Vagina (tissue), 2 donors: ENCODE data around the gene NSMCE1. TPM values are rescaled to one million over a fixed set of nuclear protein-coding genes. Genes with fewer than 3 reads are reported as not detected.

Experiments used
- DNase-seq, 2 donors: peaks; one replicate each; pipeline ENCODE4 v3.0.0-alpha.2; 2017; ENCODE audit errors: extremely low spot score in 2 of 2
- H3K27ac ChIP-seq: fragments of 200-600 bp; sonication (generic); one replicate; pipeline ENCODE4 v1.5.1; 2019
- H3K27me3 ChIP-seq: fragments of 200-600 bp; sonication (generic); one replicate; pipeline ENCODE4 v1.5.1; 2019
- H3K36me3 ChIP-seq, 2 donors: fragments of 200-600 bp; sonication (generic); one replicate each; pipeline ENCODE4 v1.5.1; 2017 to 2019
- H3K4me1 ChIP-seq: fragments of 200-600 bp; sonication (generic); one replicate; pipeline ENCODE4 v1.5.1; 2019
- H3K4me3 ChIP-seq, 2 donors: fragments of 200-600 bp; sonication (generic); 1 replicate in 1 of 2; 2 replicates in 1 of 2; pipeline ENCODE4 v1.5.1; 2016 to 2019
- H3K9me3 ChIP-seq: fragments of 200-600 bp; sonication (generic); one replicate; pipeline ENCODE4 v1.5.1; 2019
- CTCF ChIP-seq, 3 experiments: fragments of 450-650 bp in 2 of 3; fragments of 200-600 bp in 1 of 3; sonication (generic) in 1 of 3; IDR thresholded peaks; one replicate each; pipeline ENCODE4 v1.5.1; 2017 to 2019; ENCODE audit warnings: antibody characterized with exemption in 3 of 3, mild to moderate bottlenecking in 2 of 3, moderate library complexity in 2 of 3
- POLR2A ChIP-seq, 2 donors: fragments of 450-650 bp; IDR thresholded peaks; one replicate each; pipeline ENCODE4 v1.6.1; 2017; ENCODE audit warnings: antibody characterized with exemption in 2 of 2, mild to moderate bottlenecking in 2 of 2, moderate library complexity in 2 of 2
- POLR2AphosphoS5 ChIP-seq, 2 donors: sonication (generic); formaldehyde crosslinking; IDR thresholded peaks; one replicate each; pipeline ENCODE4 v1.9.0; 2017; ENCODE audit warnings: antibody characterized with exemption in 2 of 2, mild to moderate bottlenecking in 2 of 2, low read depth in 1 of 2; ENCODE audit not compliant: insufficient read depth in 1 of 2
- intact Hi-C: fragments of 100-400 bp; cut with DNase I; formaldehyde crosslinking; loops from one replicate; pipeline ENCODE4 v1.15.1; 2023
- total RNA-seq: library from RNA; depleted of rRNA; stranded (reverse); fragments of >200 nt; gene quantifications from one replicate; pipeline ENCODE4 v1.2.3, GENCODE V29; 2016

Gene NSMCE1
- total RNA-seq, 1 donor from 2014 or later = 24.6 TPM

- H3K27ac ChIP-seq = no peak overlapping the region
- peaks cover 7% of the 10 kb centered on the region for H3K4me1 ChIP-seq
- TF ChIP-seq POLR2A (IDR thresholded peaks at IDR 0.05) (no peak), POLR2AphosphoS5 (IDR thresholded peaks at IDR 0.05; ENCODE audit: insufficient read depth in 1 of 2, low read depth in 1 of 2) (no peak), CTCF (IDR thresholded peaks at IDR 0.05) (no peak)
- H3K4me3 ChIP-seq = no peak overlapping the region
- DNase-seq = no peak
- H3K36me3 ChIP-seq = no peaks in the 10 kb centered on the region
- H3K9me3 ChIP-seq = no peaks in the 10 kb centered on the region
- intact Hi-C loops = no loop called here
- no peaks in the 10 kb centered on the region for H3K27me3 ChIP-seq
Observed at GRCh38 chr16:27308792-27309191, 40.2 kb upstream of the NSMCE1 start.

- H3K36me3 ChIP-seq = no peaks in the 10 kb centered on the region
- H3K9me3 ChIP-seq = no peaks in the 10 kb centered on the region
- no peak for TF ChIP-seq CTCF (IDR thresholded peaks at IDR 0.05)
- no peak for TF ChIP-seq POLR2A (IDR thresholded peaks at IDR 0.05)
- TF ChIP-seq POLR2AphosphoS5 (IDR thresholded peaks at IDR 0.05; ENCODE audit: insufficient read depth in 1 of 2, low read depth in 1 of 2) = no peak
- no peaks in the 10 kb centered on the region for H3K4me1 ChIP-seq
- H3K4me3 ChIP-seq = no peak overlapping the region
- DNase-seq = no peak
- no peak overlapping the region for H3K27ac ChIP-seq
- no peaks in the 10 kb centered on the region for H3K27me3 ChIP-seq
- intact Hi-C loops = no loop called here
Observed at GRCh38 chr16:27305839-27306442, 37.4 kb upstream of the NSMCE1 start.

GRCh38 chr16:27304881-27305745 lies 36.5 kb upstream of the NSMCE1 start:
- H3K4me1 ChIP-seq = no peaks in the 10 kb centered on the region
- H3K36me3 ChIP-seq = no peaks in the 10 kb centered on the region
- TF ChIP-seq POLR2AphosphoS5 (IDR thresholded peaks at IDR 0.05; ENCODE audit: insufficient read depth in 1 of 2, low read depth in 1 of 2) (no peak), POLR2A (IDR thresholded peaks at IDR 0.05) (no peak)
- no peak overlapping the region for H3K27ac ChIP-seq
- no peak for DNase-seq
- no peaks in the 10 kb centered on the region for H3K9me3 ChIP-seq
- no peak overlapping the region for H3K4me3 ChIP-seq
- no peaks in the 10 kb centered on the region for H3K27me3 ChIP-seq
- intact Hi-C loops = no loop called here

GRCh38 chr16:27304102-27304501 lies 35.5 kb upstream of the NSMCE1 start:
- Histone ChIP-seq H3K4me1 (no peaks in the 10 kb centered on the region), H3K27me3 (no peaks in the 10 kb centered on the region), H3K4me3 (no peak overlapping the region), H3K9me3 (no peaks in the 10 kb centered on the region), H3K36me3 (no peaks in the 10 kb centered on the region), H3K27ac (no peak overlapping the region)
- TF ChIP-seq POLR2A (IDR thresholded peaks at IDR 0.05) (no peak), CTCF (IDR thresholded peaks at IDR 0.05) (no peak), POLR2AphosphoS5 (IDR thresholded peaks at IDR 0.05; ENCODE audit: insufficient read depth in 1 of 2, low read depth in 1 of 2) (no peak)
- DNase-seq = no peak
- intact Hi-C loops = no loop called here

- no peaks in the 10 kb centered on the region for H3K4me1 ChIP-seq
- H3K9me3 ChIP-seq = no peaks in the 10 kb centered on the region
- H3K4me3 ChIP-seq = no peak overlapping the region
- no peak overlapping the region for H3K27ac ChIP-seq
- no peaks in the 10 kb centered on the region for H3K27me3 ChIP-seq
- H3K36me3 ChIP-seq = no peaks in the 10 kb centered on the region
- DNase-seq = no peak
- TF ChIP-seq POLR2AphosphoS5 (IDR thresholded peaks at IDR 0.05; ENCODE audit: insufficient read depth in 1 of 2, low read depth in 1 of 2) (no peak), CTCF (IDR thresholded peaks at IDR 0.05) (no peak), POLR2A (IDR thresholded peaks at IDR 0.05) (no peak)
- intact Hi-C loops = no loop called here
Observed at GRCh38 chr16:27303256-27304100, 34.9 kb upstream of the NSMCE1 start.
